Panc1 (cell line): ENCODE data around the gene RNF220. TPM values are rescaled to one million over a fixed set of nuclear protein-coding genes. Genes with fewer than 3 reads are reported as not detected.

Source experiments
- ATAC-seq: fragments of 200-7000 bp; cut with Tn5 transposase; 2 replicates; pipeline ENCODE4 v1.9.1; 2020; ENCODE audit warnings: mild to moderate bottlenecking, moderate library complexity
- BruUV-seq: library from RNA; stranded (reverse); fragments of 400-500 nt; replicated peaks from 2 replicates; lab custom pipeline; 2021; lab: Mats Ljungman, UMichigan
- CTCF ChIA-PET: fragments of 300-600 bp; sonication (Branson Sonifier 250); formaldehyde crosslinking; loops from one replicate; lab custom pipeline; 2022; ENCODE audit warnings: antibody characterized with exemption; lab: Charles Lee
- POLR2A ChIA-PET: fragments of 300-600 bp; sonication (Branson Sonifier 250); formaldehyde crosslinking; loops from one replicate; lab custom pipeline; 2022; ENCODE audit warnings: antibody characterized with exemption; lab: Charles Lee
- DNase-seq: peaks from one replicate; pipeline ENCODE4 v3.0.0-alpha.2; 2010; ENCODE audit warnings: low read depth, low spot score
- H3K27ac ChIP-seq: 2 replicates; pipeline ENCODE4 v1.5.1; 2011; ENCODE audit warnings: mild to moderate bottlenecking, low read length, inconsistent platforms
- H3K27me3 ChIP-seq: fragments of 200-500 bp; sonication (Bioruptor generic); 2 replicates; pipeline ENCODE4 v1.6.0; 2014; ENCODE audit warnings: low read length, inconsistent platforms; ENCODE audit not compliant: control insufficient read depth, insufficient read depth
- H3K36me3 ChIP-seq: fragments of 200-500 bp; sonication (Bioruptor generic); 2 replicates; pipeline ENCODE4 v1.5.1; 2014; ENCODE audit warnings: inconsistent platforms, mild to moderate bottlenecking, low read length, moderate library complexity; ENCODE audit not compliant: control insufficient read depth, insufficient read depth
- H3K4me1 ChIP-seq: 2 replicates; pipeline ENCODE4 v1.5.1; 2011; ENCODE audit warnings: inconsistent platforms, mild to moderate bottlenecking, low read length, moderate library complexity; ENCODE audit not compliant: control insufficient read depth, insufficient read depth
- H3K4me3 ChIP-seq, 2 experiments: 2 replicates each; pipeline ENCODE4 v1.5.1; 2011 to 2012; ENCODE audit warnings: low read depth in 2 of 2, low read length in 2 of 2, mild to moderate bottlenecking in 2 of 2, inconsistent platforms in 1 of 2, moderate library complexity in 1 of 2
- H3K9me3 ChIP-seq: fragments of 200-500 bp; sonication (Bioruptor generic); 2 replicates; pipeline ENCODE4 v1.5.1; 2014; ENCODE audit warnings: low read depth, mild to moderate bottlenecking, inconsistent platforms, low read length, moderate library complexity; ENCODE audit not compliant: control insufficient read depth, insufficient read depth
- CTCF ChIP-seq: fragments of 450-650 bp; IDR thresholded peaks from 2 replicates; pipeline ENCODE4 v1.5.1; 2017; ENCODE audit warnings: mild to moderate bottlenecking
- POLR2AphosphoS5 ChIP-seq: IDR thresholded peaks from 2 replicates; pipeline ENCODE4 v1.6.1; 2012; ENCODE audit warnings: mild to moderate bottlenecking, low read depth, low read length, moderate library complexity
- REST ChIP-seq, 2 experiments: IDR thresholded peaks; 2 replicates each; pipeline ENCODE4 v1.6.1; 2011 to 2012; ENCODE audit warnings: low read depth in 2 of 2, control low read depth in 1 of 2, low read length in 1 of 2, mild to moderate bottlenecking in 1 of 2, moderate library complexity in 1 of 2; ENCODE audit not compliant: insufficient read depth in 1 of 2
- SIN3A ChIP-seq: IDR thresholded peaks from 2 replicates; pipeline ENCODE4 v1.6.1; 2012; ENCODE audit warnings: low read depth, mild to moderate bottlenecking, low read length, moderate library complexity, borderline replicate concordance; ENCODE audit not compliant: insufficient read depth
- TCF7L2 ChIP-seq: IDR thresholded peaks from 2 replicates; pipeline ENCODE4 v1.6.1; 2011; ENCODE audit warnings: mild to moderate bottlenecking, low read depth, low read length, inconsistent platforms
- in situ Hi-C: cut with HindIII; loops from 2 replicates; pipeline ENCODE4 v1.10.0; 2016; ENCODE audit warnings: low sequenced_read_pairs, low pct_unique_long_range_greater_than_20kb
- intact Hi-C: fragments of 100-400 bp; cut with micrococcal nuclease; formaldehyde crosslinking; loops from one replicate; pipeline ENCODE4 v1.10.0; 2022; ENCODE audit not compliant: unreplicated experiment
- total RNA-seq: library from RNA; stranded (reverse); gene quantifications from one replicate; pipeline ENCODE4 v1.2.1, GENCODE V29; 2021; ENCODE audit not compliant: unreplicated experiment

RNF220 gene
- total RNA-seq, 1 experiment from 2014 or later: 64.9 TPM

- ATAC-seq (no peak), DNase-seq (no peak)
- CTCF ChIA-PET: no interaction called here
- Histone ChIP-seq H3K4me3 (no peak overlapping the region), H3K27ac (no peak overlapping the region), H3K9me3 (no peaks in the 10 kb centered on the region), H3K4me1 (peaks cover 6% of the 10 kb centered on the region; the same call in 1 of the 2 replicates), H3K36me3 (no peaks in the 10 kb centered on the region), H3K27me3 (no peaks in the 10 kb centered on the region)
- TF ChIP-seq REST (IDR thresholded peaks at IDR 0.05; ENCODE audit: insufficient read depth in 1 of 2, low read depth in 2 of 2, low read length in 1 of 2) (no peak), POLR2AphosphoS5 (no peak), TCF7L2 (no peak), SIN3A (no peak)
- intact Hi-C loops: no loop called here
- in situ Hi-C loops: no loop called here
- no TSS peak for BruUV-seq
- POLR2A ChIA-PET: no interaction called here
Measured at GRCh38 chr1:44497422-44498170, 92.5 kb downstream of the RNF220 start.

GRCh38 chr1:44499306-44499705, 94.3 kb downstream of the RNF220 start:
- Histone ChIP-seq H3K4me3 (no peak overlapping the region), H3K9me3 (no peaks in the 10 kb centered on the region), H3K4me1 (peaks cover 6% of the 10 kb centered on the region; the same call in 1 of the 2 replicates), H3K27me3 (no peaks in the 10 kb centered on the region), H3K27ac (no peak overlapping the region), H3K36me3 (no peaks in the 10 kb centered on the region)
- ATAC-seq (no peak), DNase-seq (no peak)
- no TSS peak for BruUV-seq
- POLR2A ChIA-PET: no interaction called here
- TF ChIP-seq POLR2AphosphoS5 (no peak), SIN3A (no peak), TCF7L2 (no peak), REST (IDR thresholded peaks at IDR 0.05; ENCODE audit: insufficient read depth in 1 of 2, low read depth in 2 of 2, low read length in 1 of 2) (no peak), CTCF (no peak)
- in situ Hi-C loops (no loop called here), intact Hi-C loops (no loop called here)
- CTCF ChIA-PET: no interaction called here
